Fibroblast of lung (primary cell): Measurements from ENCODE around the gene NAALADL1. TPM values are rescaled to one million over a fixed set of nuclear protein-coding genes. Genes with fewer than 3 reads are reported as not detected.
A peak's percentile ranks its signal among the peaks of the same experiment; 100 is the strongest.

Experiments
- DNase-seq, 2 donors: peaks; one replicate each; pipeline versions ENCODE4 v3.0.0 to v3.0.0-alpha.2; 2010; ENCODE audit warnings: low read depth in 2 of 2
- H2AFZ ChIP-seq: 2 replicates; pipeline ENCODE4 v1.5.1; 2012; ENCODE audit warnings: low read length, control low read depth, inconsistent platforms
- H3K27ac ChIP-seq: 2 replicates; pipeline ENCODE4 v1.5.1; 2011; ENCODE audit warnings: low read length, control low read depth; ENCODE audit not compliant: insufficient read depth
- H3K27me3 ChIP-seq: 2 replicates; pipeline ENCODE4 v1.5.1; 2011; ENCODE audit warnings: mild to moderate bottlenecking, low read length; ENCODE audit not compliant: control insufficient read depth, insufficient read depth
- H3K36me3 ChIP-seq: 2 replicates; pipeline ENCODE4 v1.5.1; 2011; ENCODE audit warnings: low read length; ENCODE audit not compliant: control insufficient read depth, insufficient read depth
- H3K4me1 ChIP-seq: 2 replicates; pipeline ENCODE4 v1.5.1; 2011; ENCODE audit warnings: low read length; ENCODE audit not compliant: control insufficient read depth, insufficient read depth; ENCODE audit errors: extremely low read depth
- H3K4me2 ChIP-seq: 2 replicates; pipeline ENCODE4 v1.5.1; 2011; ENCODE audit warnings: low read length, control low read depth; ENCODE audit not compliant: insufficient read depth; ENCODE audit errors: extremely low read depth
- H3K4me3 ChIP-seq, 4 experiments: fragments of 200-600 bp in 1 of 4; sonication (generic) in 1 of 4; replicated peaks in 1 of 4; 2 replicates each; pipeline ENCODE4 v1.5.1; 2011 to 2016; ENCODE audit warnings: low read length in 4 of 4, low read depth in 3 of 4, mild to moderate bottlenecking in 3 of 4, control low read depth in 2 of 4, inconsistent platforms in 1 of 4, mixed read lengths in 1 of 4; ENCODE audit not compliant: insufficient read depth in 1 of 4; ENCODE audit errors: control extremely low read depth in 1 of 4
- H3K79me2 ChIP-seq: 2 replicates; pipeline ENCODE4 v1.5.1; 2012; ENCODE audit warnings: mild to moderate bottlenecking, low read length, inconsistent platforms; ENCODE audit not compliant: control insufficient read depth, insufficient read depth
- H3K9ac ChIP-seq: 2 replicates; pipeline ENCODE4 v1.5.1; 2011; ENCODE audit warnings: mild to moderate bottlenecking, low read length, control low read depth; ENCODE audit not compliant: insufficient read depth
- H3K9me3 ChIP-seq: 2 replicates; pipeline ENCODE4 v1.5.1; 2012; ENCODE audit warnings: low read depth, low read length; ENCODE audit not compliant: control insufficient read depth, insufficient read depth
- H4K20me1 ChIP-seq: 2 replicates; pipeline ENCODE4 v1.5.1; 2011; ENCODE audit warnings: low read length; ENCODE audit not compliant: control insufficient read depth, insufficient read depth; ENCODE audit errors: extremely low read depth
- EZH2 ChIP-seq: IDR thresholded peaks from 2 replicates; pipeline ENCODE4 v1.5.1; 2012; ENCODE audit warnings: low read length, control low read depth, mild to moderate bottlenecking; ENCODE audit errors: missing control alignments
- polyA plus RNA-seq, 2 donors: library from polyadenylated mRNA; depleted of rRNA in 1 of 2; stranded (reverse) in 1 of 2; unstranded in 1 of 2; fragments of >200 nt; gene quantifications; 2 replicates each; pipeline ENCODE4 v1.2.1, GENCODE V29; 2011 to 2012; ENCODE audit warnings: missing spikeins in 1 of 2
- total RNA-seq: library from RNA; depleted of rRNA; stranded (reverse); fragments of >200 nt; gene quantifications from 2 replicates; pipeline ENCODE4 v1.2.1, GENCODE V29; 2014
- TF ChIP-seq, protein P1 (sequence below), 2 donors: IDR thresholded peaks in 1 of 2; conservative IDR thresholded peaks in 1 of 2; 1 replicate in 1 of 2; 2 replicates in 1 of 2; pipeline ENCODE4 v1.5.1; 2011 to 2012; ENCODE audit warnings: low read length in 2 of 2, control low read depth in 1 of 2, inconsistent platforms in 1 of 2, low read depth in 1 of 2, mild to moderate bottlenecking in 1 of 2

NAALADL1 gene
- total and polyA plus RNA-seq, 2 donors (not counting 1 experiment from before 2014, with no cell fraction given): 14.9 to 35.5 TPM

DNA sequence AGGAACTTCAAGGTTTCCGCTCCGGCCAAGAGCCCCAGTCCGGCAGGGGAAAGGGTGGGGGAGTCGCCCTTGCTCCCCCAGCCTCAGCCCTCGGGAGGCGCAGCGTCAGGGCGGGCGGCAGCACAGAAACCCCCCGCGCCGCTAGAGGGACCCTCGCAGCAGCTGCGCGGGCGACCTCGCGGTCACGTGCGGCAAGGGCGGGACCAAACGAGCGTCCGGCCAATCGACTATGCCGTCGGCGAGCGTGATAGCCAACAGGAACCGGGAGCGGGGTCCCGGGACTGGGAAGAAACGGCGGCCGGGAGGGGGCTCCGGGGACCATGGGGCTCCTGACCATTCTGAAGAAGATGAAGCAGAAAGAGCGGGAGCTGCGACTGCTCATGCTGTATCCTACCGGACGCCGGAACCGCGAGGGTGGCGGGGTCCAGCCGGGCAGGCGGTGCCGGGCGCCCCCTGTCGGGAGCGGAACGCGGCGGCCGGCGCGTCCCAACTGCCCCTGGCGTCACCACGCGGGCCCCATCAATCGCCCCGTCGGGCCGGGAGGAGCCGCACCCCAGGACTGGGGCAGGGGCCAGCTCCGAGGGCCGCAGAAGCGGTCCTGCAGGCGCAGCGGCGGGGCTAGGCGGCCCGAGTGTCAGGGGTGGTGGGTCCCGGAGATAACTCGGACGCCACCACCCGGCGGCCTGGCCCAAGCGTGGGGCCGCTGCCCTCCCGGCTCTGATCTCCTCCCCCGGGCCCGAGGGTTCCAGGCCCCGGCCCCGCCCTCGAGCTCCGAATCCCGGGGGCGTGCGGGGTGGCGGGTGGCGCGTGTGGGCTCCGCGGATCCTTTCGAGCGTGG lies 44.2 kb downstream of the NAALADL1 start, which contains the start of gene ARL2:
TSS of gene ARL2 (plus strand) at position 273 of the 838 bp plus-strand sequence. CDS start at position 321, 48 bp downstream.
- Histone ChIP-seq H3K4me2 (peak within 1 kb of the TSS; percentile 92), H2AFZ (peak within 1 kb of the TSS; percentile 93), H3K4me1 (peaks cover 4% of the 10 kb centered on the region), H3K79me2 (peaks cover 5% of the 10 kb centered on the region), H4K20me1 (no peaks in the 10 kb centered on the region), H3K4me3 (peak within 1 kb of the TSS; percentile 83 to 89 (median 87)), H3K27me3 (no peaks in the 10 kb centered on the region), H3K9ac (peak within 1 kb of the TSS; percentile 96), H3K27ac (peak within 1 kb of the TSS; percentile 100), H3K9me3 (no peaks in the 10 kb centered on the region), H3K36me3 (peaks cover 3% of the 10 kb centered on the region)
- TF ChIP-seq EZH2: no peak
- TF ChIP-seq, protein P1, sequence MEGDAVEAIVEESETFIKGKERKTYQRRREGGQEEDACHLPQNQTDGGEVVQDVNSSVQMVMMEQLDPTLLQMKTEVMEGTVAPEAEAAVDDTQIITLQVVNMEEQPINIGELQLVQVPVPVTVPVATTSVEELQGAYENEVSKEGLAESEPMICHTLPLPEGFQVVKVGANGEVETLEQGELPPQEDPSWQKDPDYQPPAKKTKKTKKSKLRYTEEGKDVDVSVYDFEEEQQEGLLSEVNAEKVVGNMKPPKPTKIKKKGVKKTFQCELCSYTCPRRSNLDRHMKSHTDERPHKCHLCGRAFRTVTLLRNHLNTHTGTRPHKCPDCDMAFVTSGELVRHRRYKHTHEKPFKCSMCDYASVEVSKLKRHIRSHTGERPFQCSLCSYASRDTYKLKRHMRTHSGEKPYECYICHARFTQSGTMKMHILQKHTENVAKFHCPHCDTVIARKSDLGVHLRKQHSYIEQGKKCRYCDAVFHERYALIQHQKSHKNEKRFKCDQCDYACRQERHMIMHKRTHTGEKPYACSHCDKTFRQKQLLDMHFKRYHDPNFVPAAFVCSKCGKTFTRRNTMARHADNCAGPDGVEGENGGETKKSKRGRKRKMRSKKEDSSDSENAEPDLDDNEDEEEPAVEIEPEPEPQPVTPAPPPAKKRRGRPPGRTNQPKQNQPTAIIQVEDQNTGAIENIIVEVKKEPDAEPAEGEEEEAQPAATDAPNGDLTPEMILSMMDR (conservative IDR thresholded peaks at IDR 0.05 in 1 of 2, IDR thresholded peaks at IDR 0.05 in 1 of 2; ENCODE audit: low read depth in 1 of 2, low read length in 2 of 2): peak; percentile 34 to 71
- peak; percentile 87 to 90 for DNase-seq

DNA sequence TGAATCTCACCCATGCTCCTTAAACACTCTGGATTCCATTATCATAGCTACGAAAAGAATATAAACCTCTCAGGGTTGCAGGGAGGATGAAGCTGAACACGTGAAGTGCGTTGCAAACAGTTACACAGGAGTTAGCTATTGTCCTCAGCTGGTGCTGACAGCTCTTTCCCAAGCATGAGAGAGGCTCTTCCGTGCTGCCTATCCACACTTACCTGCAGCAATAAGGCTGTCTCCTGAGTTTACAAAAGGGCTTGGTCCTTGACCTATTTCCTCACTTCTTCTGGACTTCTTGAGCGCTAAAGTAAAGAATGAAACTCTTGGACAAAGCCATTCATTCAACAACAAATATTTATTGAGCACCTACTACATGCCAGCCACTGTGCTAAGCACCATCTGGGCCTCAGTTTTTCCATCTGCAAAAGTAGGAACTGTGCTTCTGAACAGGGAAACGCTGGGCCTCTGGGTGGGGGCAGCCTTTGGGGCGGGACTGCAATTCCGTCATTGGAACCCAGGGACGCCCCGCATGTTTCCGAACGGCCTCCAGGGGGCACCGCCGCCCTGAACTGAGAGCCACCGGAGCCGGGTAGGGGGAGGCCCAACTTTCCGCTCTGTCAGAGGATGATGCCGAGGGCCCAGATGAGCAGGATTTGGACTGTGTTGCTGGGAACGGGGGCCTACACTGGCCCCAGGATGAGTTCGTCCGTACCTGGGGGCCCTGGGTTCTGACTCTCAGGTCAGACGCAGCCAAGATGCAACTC lies 45.0 kb downstream of the NAALADL1 start:
- H3K9ac ChIP-seq: peak overlapping the region; percentile 96
- H3K36me3 ChIP-seq: peaks cover under 1% of the 10 kb centered on the region
- peak overlapping the region; percentile 93 for H2AFZ ChIP-seq
- H3K4me3 ChIP-seq: peak overlapping the region; percentile 83 to 89 (median 87)
- H3K4me2 ChIP-seq: peak overlapping the region; percentile 92
- no peaks in the 10 kb centered on the region for H3K9me3 ChIP-seq
- no peaks in the 10 kb centered on the region for H4K20me1 ChIP-seq
- peak overlapping the region; percentile 100 for H3K27ac ChIP-seq
- H3K27me3 ChIP-seq: no peaks in the 10 kb centered on the region
- peak; percentile 81 to 88 for DNase-seq
- TF ChIP-seq, protein P1 (conservative IDR thresholded peaks at IDR 0.05 in 1 of 2, IDR thresholded peaks at IDR 0.05 in 1 of 2; ENCODE audit: low read depth in 1 of 2, low read length in 2 of 2): peak; percentile 52 to 73
- no peak for TF ChIP-seq EZH2
- H3K4me1 ChIP-seq: peaks cover 4% of the 10 kb centered on the region
- peaks cover 5% of the 10 kb centered on the region for H3K79me2 ChIP-seq

DNA sequence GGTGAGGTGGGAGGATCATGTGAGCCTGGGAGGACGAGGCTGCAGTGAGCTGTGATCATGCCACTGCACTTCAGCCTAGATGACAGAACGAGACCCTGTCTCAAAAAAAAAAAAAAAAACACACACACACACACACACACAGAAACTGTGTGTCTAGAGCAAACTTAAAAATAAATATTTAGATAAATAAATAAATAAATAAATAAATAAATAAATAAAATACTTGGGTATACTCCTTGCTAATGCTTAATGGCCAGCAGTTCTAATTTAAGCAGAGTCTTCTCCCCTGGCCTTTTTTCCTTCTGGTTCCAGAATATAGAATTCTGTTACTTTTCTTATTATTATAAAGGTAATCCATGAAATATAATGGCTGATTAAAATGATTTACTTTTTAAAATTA lies 49.5 kb downstream of the NAALADL1 start:
- no peak overlapping the region for H3K4me3 ChIP-seq
- TF ChIP-seq, protein P1 (conservative IDR thresholded peaks at IDR 0.05 in 1 of 2, IDR thresholded peaks at IDR 0.05 in 1 of 2; ENCODE audit: low read depth in 1 of 2, low read length in 2 of 2): no peak
- no peak for TF ChIP-seq EZH2
- DNase-seq: no peak
- no peaks in the 10 kb centered on the region for H3K79me2 ChIP-seq
- H3K36me3 ChIP-seq: no peaks in the 10 kb centered on the region
- no peaks in the 10 kb centered on the region for H3K9me3 ChIP-seq
- H3K9ac ChIP-seq: no peak overlapping the region
- H3K4me2 ChIP-seq: no peak overlapping the region
- no peaks in the 10 kb centered on the region for H4K20me1 ChIP-seq
- no peak overlapping the region for H2AFZ ChIP-seq
- no peak overlapping the region for H3K27ac ChIP-seq
- H3K27me3 ChIP-seq: no peaks in the 10 kb centered on the region
- H3K4me1 ChIP-seq: peaks cover 17% of the 10 kb centered on the region
